Fibroblast of skin of left biceps (primary cell): ENCODE measurements around the gene SNX5.

Source experiments
- DNase-seq, 2 experiments: peaks; one replicate each; pipeline ENCODE4 v3.0.0-alpha.2; 2013; ENCODE audit warnings: low read depth in 2 of 2

The SNX5 gene

GRCh38 chr20:17916433-17916891, 52.1 kb downstream of the SNX5 start:
- no peak for DNase-seq

DNA sequence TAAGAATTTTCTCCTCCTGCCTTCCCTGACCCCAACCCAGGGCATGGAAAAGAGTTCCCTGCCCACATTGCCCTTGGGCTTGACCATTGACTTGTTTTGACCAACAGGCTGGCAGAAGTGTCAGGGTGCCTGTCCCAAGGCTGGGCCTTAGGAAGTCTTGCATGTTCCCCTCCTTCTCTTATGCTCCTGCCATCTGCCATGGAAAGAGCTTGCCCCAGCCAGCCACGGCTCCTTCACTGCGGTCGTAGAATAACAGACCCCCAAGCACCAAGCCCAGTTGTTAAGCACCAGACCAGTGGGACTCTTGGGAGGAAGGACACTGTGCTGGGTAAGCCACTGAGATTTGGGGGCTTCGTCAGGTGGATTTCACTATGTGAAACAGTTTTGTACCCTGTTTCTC, 53.6 kb downstream of the SNX5 start:
- DNase-seq = no peak

GRCh38 chr20:17912916-17913315, 55.7 kb downstream of the SNX5 start:
- DNase-seq = peak; percentile 51

- DNase-seq = no peak
Measured at GRCh38 chr20:17911927-17912326, 56.7 kb downstream of the SNX5 start.

- peak; percentile 60 to 71 for DNase-seq
Measured at GRCh38 chr20:17910828-17911294, 57.7 kb downstream of the SNX5 start.

- peak in 1 of 2 experiments; percentile 46 for DNase-seq
Measured at GRCh38 chr20:17909869-17910321, 58.7 kb downstream of the SNX5 start.

GRCh38 chr20:17905544-17905943, 63.0 kb downstream of the SNX5 start:
- no peak for DNase-seq

- DNase-seq = no peak
Measured at GRCh38 chr20:17904027-17904426, 64.6 kb downstream of the SNX5 start.

DNA sequence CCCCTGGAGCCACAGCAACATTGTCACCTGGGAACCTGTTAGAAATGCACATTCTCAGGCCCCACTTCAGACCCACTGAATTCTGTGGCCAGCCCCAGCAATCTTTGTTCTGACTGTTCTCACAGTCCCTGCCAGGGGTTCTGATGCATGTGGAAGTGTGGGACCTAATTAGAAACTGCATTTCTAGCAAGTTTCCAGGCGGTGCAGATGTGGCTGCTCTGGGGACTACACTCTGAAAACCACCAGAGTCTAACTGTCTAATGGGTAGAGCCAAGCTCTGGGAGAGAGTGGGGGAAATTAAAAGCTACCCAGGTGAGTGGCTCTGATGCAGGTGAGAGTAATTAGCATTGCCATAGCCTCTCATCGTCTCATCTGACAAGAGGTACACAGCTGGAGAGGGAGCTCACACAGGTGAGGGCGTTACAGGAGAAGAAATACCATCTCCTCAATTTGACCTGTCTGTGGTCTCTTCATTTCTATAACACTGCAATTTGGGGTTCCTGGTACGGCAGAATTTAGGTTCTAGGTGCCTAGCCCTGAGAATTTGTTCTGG, 66.0 kb downstream of the SNX5 start:
- no peak for DNase-seq

DNA sequence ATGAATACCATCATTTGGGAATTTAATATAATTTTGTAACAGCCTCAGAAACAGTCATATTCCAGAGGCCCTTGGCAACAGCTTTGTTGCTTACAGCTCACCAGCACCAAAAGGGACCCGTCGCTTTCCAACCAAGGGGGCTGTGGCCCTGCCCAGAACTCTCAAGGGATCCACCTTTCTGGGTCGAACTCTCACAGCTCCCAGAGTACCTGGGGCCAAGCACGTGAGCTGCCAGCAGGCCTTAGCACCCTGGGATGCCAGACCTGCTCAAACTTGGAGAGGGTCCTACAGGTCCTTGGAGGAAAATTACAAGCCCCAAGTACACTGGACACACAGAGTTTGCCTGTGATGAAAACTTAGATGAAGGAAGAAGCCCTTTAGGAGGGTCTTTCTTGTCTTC, 66.6 kb downstream of the SNX5 start:
- no peak for DNase-seq

- DNase-seq = no peak
Measured at GRCh38 chr20:17898548-17898994, 70.0 kb downstream of the SNX5 start.

DNA sequence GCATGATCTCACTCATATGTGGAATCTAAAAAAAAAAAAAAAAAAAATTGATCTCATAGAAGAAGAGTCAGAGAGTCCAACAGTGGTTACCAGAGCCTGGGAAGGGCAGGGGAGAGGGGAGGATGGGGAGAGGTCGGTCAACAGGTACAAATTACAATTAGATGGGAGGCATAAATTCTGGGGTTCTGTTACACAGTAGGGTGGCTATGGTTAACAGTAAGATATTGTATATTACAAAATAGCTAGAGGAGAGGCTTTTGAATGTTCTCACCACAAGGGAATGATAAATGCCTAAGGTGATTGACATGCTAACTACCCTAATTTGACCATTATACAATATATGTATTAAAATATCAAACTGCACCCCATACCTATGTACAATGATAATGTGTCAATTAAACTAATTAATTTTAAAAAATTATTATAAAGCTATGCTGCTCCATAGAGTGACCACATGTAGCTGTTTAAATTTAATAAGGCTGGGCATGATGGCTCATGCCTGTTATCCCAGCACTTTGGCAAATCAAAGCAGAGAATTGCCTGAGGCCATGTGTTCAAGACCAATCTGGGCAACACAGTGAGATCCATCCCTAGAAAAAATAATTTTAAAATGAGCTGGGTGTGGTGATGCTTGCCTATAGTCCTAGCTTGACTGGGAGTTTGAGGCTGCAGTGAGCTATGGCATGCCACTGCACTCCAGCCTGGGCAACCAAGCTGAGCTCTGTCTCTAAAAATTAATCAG, 70.9 kb downstream of the SNX5 start:
- DNase-seq = no peak

- no peak for DNase-seq
Measured at GRCh38 chr20:17896771-17897369, 71.7 kb downstream of the SNX5 start.

DNA sequence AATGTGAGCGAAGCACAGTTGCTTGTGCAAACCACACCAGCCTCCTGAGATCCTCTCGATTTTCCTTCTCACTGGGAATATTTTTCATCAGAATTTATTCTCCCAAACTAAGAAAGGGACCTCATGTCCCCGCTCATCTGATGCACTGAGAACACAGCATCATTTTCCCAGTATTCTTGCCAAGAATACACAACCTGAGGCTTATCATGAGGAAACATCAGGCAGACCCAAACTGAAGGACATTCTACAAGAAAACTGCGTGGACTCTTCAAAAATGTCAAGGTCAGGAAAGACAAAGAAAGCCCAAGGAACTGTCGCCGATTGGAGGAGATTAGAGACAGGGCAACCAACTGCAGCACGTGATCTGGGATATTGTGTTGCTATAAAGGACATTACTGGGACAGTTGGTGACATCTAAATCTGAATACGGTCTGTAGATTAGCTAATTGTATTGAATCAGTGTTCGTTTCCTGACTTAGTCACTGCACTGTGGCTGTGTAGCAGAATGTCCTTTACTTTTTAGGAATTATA, 72.3 kb downstream of the SNX5 start:
- DNase-seq = no peak

GRCh38 chr20:17895641-17896171, 72.9 kb downstream of the SNX5 start:
- DNase-seq = no peak

DNA sequence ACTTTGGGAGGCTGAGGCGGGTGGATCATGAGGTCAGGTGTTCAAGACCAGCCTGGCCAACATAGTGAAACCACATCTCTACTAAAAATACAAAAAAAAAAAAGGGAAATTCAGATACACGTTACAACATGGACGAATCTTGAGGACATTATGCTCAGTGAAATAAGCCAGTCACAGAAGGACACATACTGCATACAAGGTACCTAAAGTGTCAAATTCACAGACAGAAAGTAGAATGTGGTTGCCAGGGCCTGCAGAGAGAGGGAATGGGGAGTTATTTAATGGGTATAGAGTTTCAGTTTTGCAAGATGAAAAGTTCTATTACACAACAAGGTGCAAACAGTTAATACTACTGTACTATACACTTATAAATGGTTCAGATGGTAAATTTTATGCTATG, 75.1 kb downstream of the SNX5 start:
- DNase-seq = no peak

DNA sequence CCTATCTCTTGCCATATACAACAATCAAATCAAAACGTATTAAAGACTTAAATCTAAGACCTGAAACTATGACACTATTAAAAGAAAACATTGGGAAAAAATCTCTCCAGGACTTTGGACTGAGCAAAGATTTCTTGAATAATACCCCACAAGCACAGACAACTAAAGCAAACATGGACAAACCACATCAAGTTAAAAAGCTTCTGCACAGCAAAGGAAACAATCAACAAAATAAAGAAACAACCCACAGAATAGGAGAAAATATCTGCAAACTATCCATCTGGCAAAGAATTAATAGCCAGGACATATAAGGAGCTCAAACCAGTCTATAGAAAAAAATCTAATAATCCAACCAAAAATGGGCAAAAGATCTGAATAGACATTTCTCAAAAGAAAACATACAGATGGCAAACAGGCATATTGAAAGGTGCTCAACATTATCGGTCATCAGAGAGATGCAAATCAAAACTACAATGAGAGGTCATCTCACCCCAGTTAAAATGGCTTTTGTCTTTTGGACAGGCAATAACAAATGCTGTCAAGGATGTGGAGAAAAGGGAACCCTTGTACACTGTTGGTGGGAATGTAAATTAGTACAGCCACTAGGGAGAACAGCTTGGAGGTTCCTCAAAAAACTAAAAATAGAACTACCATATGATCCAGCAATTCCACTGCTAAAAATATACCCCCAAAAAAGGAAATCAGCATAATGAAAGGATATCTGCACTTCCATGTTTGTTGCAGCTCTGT, 76.2 kb downstream of the SNX5 start:
- DNase-seq = no peak
